Keratinocyte (primary cell): ENCODE results near the gene SCARF2. TPM values are rescaled to one million over a fixed set of nuclear protein-coding genes. Genes with fewer than 3 reads are reported as not detected.

Experiments
- DNase-seq: peaks from one replicate; pipeline ENCODE4 v3.0.0-alpha.2; 2011; ENCODE audit warnings: low read depth, missing footprints, low spot score
- FAIRE-seq: peaks from 2 replicates; lab custom pipeline; 2011; peaks lifted over from hg19 to GRCh38; lab: Jason Lieb, UNC
- H2AFZ ChIP-seq: 2 replicates; pipeline ENCODE4 v1.6.0; 2012; ENCODE audit warnings: low read length, control low read depth, inconsistent platforms; ENCODE audit not compliant: control insufficient read depth
- H3K27ac ChIP-seq: 2 replicates; pipeline ENCODE4 v1.5.1; 2011; ENCODE audit warnings: low read length; ENCODE audit not compliant: control insufficient read depth, insufficient read depth
- H3K27me3 ChIP-seq: 3 replicates; pipeline ENCODE4 v1.6.0; 2011; ENCODE audit warnings: low read length; ENCODE audit not compliant: control insufficient read depth, insufficient read depth; ENCODE audit errors: extremely low read depth
- H3K36me3 ChIP-seq, 2 experiments: 2 replicates in 1 of 2; 3 replicates in 1 of 2; pipeline ENCODE4 v1.5.1; 2011; ENCODE audit warnings: low read length in 2 of 2, mild to moderate bottlenecking in 1 of 2; ENCODE audit not compliant: control insufficient read depth in 2 of 2, insufficient read depth in 2 of 2; ENCODE audit errors: extremely low read depth in 1 of 2
- H3K4me1 ChIP-seq: 3 replicates; pipeline ENCODE4 v1.5.1; 2011; ENCODE audit warnings: low read length; ENCODE audit not compliant: control insufficient read depth, insufficient read depth; ENCODE audit errors: extremely low read depth
- H3K4me2 ChIP-seq: 3 replicates; pipeline ENCODE4 v1.6.0; 2011; ENCODE audit warnings: low read depth, low read length; ENCODE audit not compliant: control insufficient read depth, insufficient read depth; ENCODE audit errors: extremely low read depth
- H3K4me3 ChIP-seq, 3 experiments: fragments of 200-600 bp in 1 of 3; sonication (generic) in 1 of 3; 2 replicates in 2 of 3; 3 replicates in 1 of 3; pipeline ENCODE4 v1.5.1; 2011 to 2016; ENCODE audit warnings: low read length in 3 of 3, mild to moderate bottlenecking in 3 of 3, control low read depth in 2 of 3, inconsistent platforms in 1 of 3, low read depth in 1 of 3, mixed read lengths in 1 of 3, mixed run types in 1 of 3, moderate library complexity in 1 of 3; ENCODE audit not compliant: control insufficient read depth in 2 of 3, insufficient read depth in 2 of 3; ENCODE audit errors: extremely low read depth in 1 of 3
- H3K79me2 ChIP-seq: 2 replicates; pipeline ENCODE4 v1.6.0; 2012; ENCODE audit warnings: low read length; ENCODE audit not compliant: control insufficient read depth, insufficient read depth
- H3K9ac ChIP-seq: 3 replicates; pipeline ENCODE4 v1.6.0; 2011; ENCODE audit warnings: low read length; ENCODE audit not compliant: control insufficient read depth, insufficient read depth; ENCODE audit errors: extremely low read depth
- H3K9me1 ChIP-seq: 3 replicates; pipeline ENCODE4 v1.6.0; 2011; ENCODE audit warnings: low read length; ENCODE audit not compliant: control insufficient read depth, insufficient read depth; ENCODE audit errors: extremely low read depth
- H3K9me3 ChIP-seq: 2 replicates; pipeline ENCODE4 v1.5.1; 2012; ENCODE audit warnings: low read depth, low read length; ENCODE audit not compliant: control insufficient read depth
- H4K20me1 ChIP-seq: 3 replicates; pipeline ENCODE4 v1.6.0; 2011; ENCODE audit warnings: low read length; ENCODE audit not compliant: control insufficient read depth, insufficient read depth; ENCODE audit errors: extremely low read depth
- CTCF ChIP-seq, 3 experiments: IDR thresholded peaks in 1 of 3; conservative IDR thresholded peaks in 1 of 3; optimal IDR thresholded peaks in 1 of 3; 2 replicates in 2 of 3; 3 replicates in 1 of 3; pipeline versions ENCODE3 to v1.5.1; 2011; ENCODE audit warnings: low read length in 3 of 3, mild to moderate bottlenecking in 3 of 3, moderate library complexity in 2 of 3, control low read depth in 1 of 3, inconsistent platforms in 1 of 3; ENCODE audit not compliant: insufficient read depth in 2 of 3; ENCODE audit errors: extremely low read depth in 1 of 3
- EZH2 ChIP-seq: IDR thresholded peaks from one replicate; pipeline ENCODE4 v1.6.1; 2012; ENCODE audit warnings: inconsistent platforms, mild to moderate bottlenecking, low read length, moderate library complexity
- dilution Hi-C: fragments of 300-500 bp; cut with MboI; formaldehyde crosslinking; loops from one replicate; pipeline ENCODE4 v1.7.0; 2020; ENCODE audit warnings: low sequenced_read_pairs; ENCODE audit not compliant: extremely low pct_ligation_motif_present
- polyA plus RNA-seq, 5 experiments: library from polyadenylated mRNA; depleted of rRNA in 3 of 5; stranded (reverse) in 3 of 5; stranded (forward) in 1 of 5; unstranded in 1 of 5; fragments of >200 nt; gene quantifications; 1 replicate in 1 of 5; 2 replicates in 3 of 5; 3 replicates in 1 of 5; pipeline versions ENCODE4 v1.2.1 to v1.2.3, GENCODE V29; 2011 to 2012; ENCODE audit warnings: missing spikeins in 2 of 5, low read depth in 1 of 5, low replicate concordance in 1 of 5

Gene SCARF2
- polyA plus RNA-seq, 1 donor (not counting 4 experiments of a cell fraction or from before 2014, with no cell fraction given): 0.05 TPM

GRCh38 chr22:20469110-20469868 is 31.7 kb upstream of the SCARF2 start:
- TF ChIP-seq EZH2 (no peak), CTCF (optimal IDR thresholded peaks at IDR 0.05 in 1 of 3, IDR thresholded peaks at IDR 0.05 in 1 of 3, conservative IDR thresholded peaks at IDR 0.05 in 1 of 3; ENCODE audit: extremely low read depth in 1 of 3, insufficient read depth in 2 of 3, low read length in 3 of 3) (no peak)
- no peak overlapping the region for H3K4me3 ChIP-seq
- no peak overlapping the region for H3K27ac ChIP-seq
- H3K9me3 ChIP-seq: no peaks in the 10 kb centered on the region
- no peaks in the 10 kb centered on the region for H4K20me1 ChIP-seq
- dilution Hi-C loops: no loop called here
- DNase-seq (no peak), FAIRE-seq (no peak)
- no peak overlapping the region for H3K4me2 ChIP-seq
- H3K9me1 ChIP-seq: no peaks in the 10 kb centered on the region
- no peaks in the 10 kb centered on the region for H3K79me2 ChIP-seq
- H3K4me1 ChIP-seq: no peaks in the 10 kb centered on the region
- H3K36me3 ChIP-seq: peaks cover 0 to 7% of the 10 kb centered on the region in 2 experiments
- H2AFZ ChIP-seq: no peak overlapping the region
- H3K27me3 ChIP-seq: no peaks in the 10 kb centered on the region
- no peak overlapping the region for H3K9ac ChIP-seq

GRCh38 chr22:20466659-20467379 is 29.2 kb upstream of the SCARF2 start:
- no peak overlapping the region for H3K4me3 ChIP-seq
- H3K4me2 ChIP-seq: no peak overlapping the region
- H3K79me2 ChIP-seq: no peaks in the 10 kb centered on the region
- no peaks in the 10 kb centered on the region for H4K20me1 ChIP-seq
- H3K27ac ChIP-seq: no peak overlapping the region
- H3K9ac ChIP-seq: no peak overlapping the region
- no peak for FAIRE-seq
- no peaks in the 10 kb centered on the region for H3K4me1 ChIP-seq
- H3K27me3 ChIP-seq: no peaks in the 10 kb centered on the region
- no peaks in the 10 kb centered on the region for H3K9me1 ChIP-seq
- no peaks in the 10 kb centered on the region for H3K9me3 ChIP-seq
- TF ChIP-seq CTCF (optimal IDR thresholded peaks at IDR 0.05 in 1 of 3, IDR thresholded peaks at IDR 0.05 in 1 of 3, conservative IDR thresholded peaks at IDR 0.05 in 1 of 3; ENCODE audit: extremely low read depth in 1 of 3, insufficient read depth in 2 of 3, low read length in 3 of 3) (no peak), EZH2 (no peak)
- dilution Hi-C loops: no loop called here
- no peak overlapping the region for H2AFZ ChIP-seq
- H3K36me3 ChIP-seq: peaks cover 0 to 9% of the 10 kb centered on the region in 2 experiments
- no peak for DNase-seq
